ENCODE measurements around the gene ACVRL1.

GRCh38 chr12:51913071-51914033 lies 6.0 kb downstream of the ACVRL1 start:
- TF ChIP-seq POLR2A (IDR thresholded peaks at IDR 0.05; ENCODE audit: low read depth, low read length) (no peak), POLR2AphosphoS5 (IDR thresholded peaks at IDR 0.05; ENCODE audit: low read depth, low read length) (no peak), TAF1 (IDR thresholded peaks at IDR 0.05; ENCODE audit: borderline replicate concordance, low read depth, low read length) (no peak)
